PC-9 (cell line): Measurements from ENCODE around the gene PVALB.

Experiments
- EZH2 ChIP-seq: fragments of 200-600 bp; sonication (generic); IDR thresholded peaks from 2 replicates; pipeline ENCODE4 v1.8.0; 2017; ENCODE audit warnings: antibody characterized with exemption, low read depth
- TF ChIP-seq, protein P1 (sequence below): fragments of 200-600 bp; sonication (generic); conservative IDR thresholded peaks from 2 replicates; pipeline ENCODE4 v1.6.1; 2017; ENCODE audit warnings: mixed run types, antibody characterized with exemption, mild to moderate bottlenecking, moderate library complexity

DNA sequence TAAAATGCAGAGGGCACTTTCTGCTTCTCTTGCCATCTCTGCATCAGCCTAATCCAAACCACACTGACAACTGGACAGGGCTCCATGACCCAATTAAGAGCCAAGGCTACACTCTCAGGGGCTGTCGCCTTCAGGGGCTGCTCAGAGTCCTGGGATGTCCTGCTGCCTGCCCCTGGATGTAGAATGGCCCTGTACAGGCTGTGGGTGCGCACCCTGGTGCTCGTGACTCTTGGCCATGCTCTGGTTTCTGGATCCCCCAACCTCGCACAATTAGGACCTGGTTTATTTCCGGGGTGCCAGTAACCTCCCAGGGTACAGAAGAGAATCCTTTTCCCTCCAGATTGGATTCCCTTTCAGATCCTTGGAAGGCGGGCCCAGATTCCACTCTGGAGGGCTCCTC is 52.2 kb downstream of the PVALB start:
- TF ChIP-seq, protein P1, sequence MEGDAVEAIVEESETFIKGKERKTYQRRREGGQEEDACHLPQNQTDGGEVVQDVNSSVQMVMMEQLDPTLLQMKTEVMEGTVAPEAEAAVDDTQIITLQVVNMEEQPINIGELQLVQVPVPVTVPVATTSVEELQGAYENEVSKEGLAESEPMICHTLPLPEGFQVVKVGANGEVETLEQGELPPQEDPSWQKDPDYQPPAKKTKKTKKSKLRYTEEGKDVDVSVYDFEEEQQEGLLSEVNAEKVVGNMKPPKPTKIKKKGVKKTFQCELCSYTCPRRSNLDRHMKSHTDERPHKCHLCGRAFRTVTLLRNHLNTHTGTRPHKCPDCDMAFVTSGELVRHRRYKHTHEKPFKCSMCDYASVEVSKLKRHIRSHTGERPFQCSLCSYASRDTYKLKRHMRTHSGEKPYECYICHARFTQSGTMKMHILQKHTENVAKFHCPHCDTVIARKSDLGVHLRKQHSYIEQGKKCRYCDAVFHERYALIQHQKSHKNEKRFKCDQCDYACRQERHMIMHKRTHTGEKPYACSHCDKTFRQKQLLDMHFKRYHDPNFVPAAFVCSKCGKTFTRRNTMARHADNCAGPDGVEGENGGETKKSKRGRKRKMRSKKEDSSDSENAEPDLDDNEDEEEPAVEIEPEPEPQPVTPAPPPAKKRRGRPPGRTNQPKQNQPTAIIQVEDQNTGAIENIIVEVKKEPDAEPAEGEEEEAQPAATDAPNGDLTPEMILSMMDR: no peak
- TF ChIP-seq EZH2: no peak
